ENCODE measurements around the gene RGS6.

Gene RGS6

GRCh38 chr14:72254202-72254936 is 322.1 kb downstream of the RGS6 start:
- DNase-seq = no peak

- no peak for DNase-seq
Measured at GRCh38 chr14:72254937-72255472, 322.8 kb downstream of the RGS6 start.

- no peak for DNase-seq
Measured at GRCh38 chr14:72256055-72256454, 323.8 kb downstream of the RGS6 start.

- DNase-seq = no peak
Measured at GRCh38 chr14:72261068-72261467, 328.8 kb downstream of the RGS6 start.

GRCh38 chr14:72262771-72263170 is 330.5 kb downstream of the RGS6 start:
- DNase-seq = no peak

GRCh38 chr14:72264716-72265115 is 332.5 kb downstream of the RGS6 start:
- DNase-seq = no peak

- no peak for DNase-seq
Measured at GRCh38 chr14:72270147-72270727, 338.0 kb downstream of the RGS6 start.

GRCh38 chr14:72270749-72271148 is 338.5 kb downstream of the RGS6 start:
- no peak for DNase-seq

- DNase-seq = no peak
Measured at GRCh38 chr14:72275242-72275641, 343.0 kb downstream of the RGS6 start.

- DNase-seq = no peak
Measured at GRCh38 chr14:72278316-72278715, 346.1 kb downstream of the RGS6 start.

- no peak for DNase-seq
Measured at GRCh38 chr14:72284176-72284575, 351.9 kb downstream of the RGS6 start.

- no peak for DNase-seq
Measured at GRCh38 chr14:72290241-72290640, 358.0 kb downstream of the RGS6 start.

GRCh38 chr14:72291908-72292688 is 359.9 kb downstream of the RGS6 start:
- DNase-seq = peak; percentile 5

- DNase-seq = no peak
Measured at GRCh38 chr14:72292689-72293024, 360.4 kb downstream of the RGS6 start.

GRCh38 chr14:72301352-72301751 is 369.1 kb downstream of the RGS6 start:
- DNase-seq = no peak

GRCh38 chr14:72303930-72304329 is 371.7 kb downstream of the RGS6 start:
- DNase-seq = no peak

- DNase-seq = no peak
Measured at GRCh38 chr14:72305561-72305960, 373.3 kb downstream of the RGS6 start.

- no peak for DNase-seq
Measured at GRCh38 chr14:72308967-72309485, 376.8 kb downstream of the RGS6 start.

- no peak for DNase-seq
Measured at GRCh38 chr14:72311116-72311515, 378.9 kb downstream of the RGS6 start.

GRCh38 chr14:72311516-72311915 is 379.3 kb downstream of the RGS6 start:
- no peak for DNase-seq

GRCh38 chr14:72314808-72315435 is 382.7 kb downstream of the RGS6 start:
- no peak for DNase-seq

- no peak for DNase-seq
Measured at GRCh38 chr14:72315714-72316113, 383.5 kb downstream of the RGS6 start.

GRCh38 chr14:72318648-72319047 is 386.4 kb downstream of the RGS6 start:
- no peak for DNase-seq

All from CD4-positive, alpha-beta T cell treated with Interleukin-4 for 4 hours (primary cell).